SK-N-MC (cell line): ENCODE results near the gene CFAP45.

Experiments used
- EZH2 ChIP-seq: fragments of 200-600 bp; sonication (generic); IDR thresholded peaks from one replicate; pipeline ENCODE4 v1.6.1; 2017; ENCODE audit warnings: antibody characterized with exemption
- POLR2AphosphoS5 ChIP-seq: IDR thresholded peaks from 2 replicates; pipeline ENCODE4 v1.6.1; 2012; ENCODE audit warnings: mild to moderate bottlenecking, low read depth, low read length, borderline replicate concordance

GRCh38 chr1:159944623-159945455 lies 44.9 kb upstream of the CFAP45 start:
- no peak for TF ChIP-seq POLR2AphosphoS5
- no peak for TF ChIP-seq EZH2
